ELR (cell line): ENCODE measurements around the gene TOMM34.
A peak's percentile ranks its signal among the peaks of the same experiment; 100 is the strongest.

ENCODE experiments used
- DNase-seq: peaks from one replicate; pipeline ENCODE4 v3.0.0-alpha.2; 2015; ENCODE audit warnings: low read depth

The TOMM34 gene

DNA sequence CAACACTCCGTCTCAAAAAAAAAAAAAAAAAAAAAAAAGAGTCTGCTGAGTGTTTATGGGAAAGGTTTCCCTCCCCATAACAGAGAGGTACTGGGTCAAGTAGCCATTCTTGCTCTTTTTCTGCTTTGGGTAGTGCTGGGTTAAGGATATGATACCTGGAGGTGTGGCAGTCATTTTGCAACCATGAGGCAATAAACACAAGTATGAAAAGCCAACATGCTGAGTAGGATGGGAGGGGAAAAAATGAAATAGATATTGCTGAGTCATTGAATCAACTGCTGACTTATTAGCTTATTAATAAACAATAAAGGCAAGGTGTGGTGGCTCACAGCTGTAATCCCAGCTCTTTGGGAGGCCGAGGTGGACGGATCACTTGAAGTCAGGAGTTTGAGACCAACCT, 2.3 kb upstream of the TOMM34 start:
- DNase-seq, result peak; percentile 34

- peak; percentile 96 for DNase-seq
Measured at GRCh38 chr20:44961870-44962267, 1.7 kb upstream of the TOMM34 start.

- DNase-seq, result peak; percentile 44
Measured at GRCh38 chr20:44961011-44961869, 1.0 kb upstream of the TOMM34 start.

DNA sequence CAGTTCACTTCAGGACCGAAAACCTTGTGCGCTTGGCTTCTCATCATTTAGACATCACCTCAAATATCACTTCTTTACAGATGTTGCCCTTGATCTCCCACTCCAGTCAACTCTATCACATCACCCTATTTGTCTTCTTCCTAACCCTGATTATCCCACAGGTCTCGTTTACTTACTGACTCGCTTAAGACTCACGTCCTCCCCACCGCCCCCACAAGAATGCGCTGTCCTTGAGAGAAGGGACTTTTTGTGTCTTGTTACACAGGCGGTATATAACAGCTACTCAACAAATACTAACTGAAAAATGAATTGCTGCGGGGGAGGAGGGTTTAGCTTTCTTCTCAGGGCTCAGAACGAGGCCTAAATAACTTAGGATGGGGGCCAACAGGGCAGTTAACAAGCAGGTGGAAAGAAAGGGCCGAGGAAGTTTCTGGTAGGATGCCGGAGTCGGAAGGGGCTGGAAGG, 527 bp downstream of the TOMM34 start:
- peak; percentile 90 for DNase-seq

DNA sequence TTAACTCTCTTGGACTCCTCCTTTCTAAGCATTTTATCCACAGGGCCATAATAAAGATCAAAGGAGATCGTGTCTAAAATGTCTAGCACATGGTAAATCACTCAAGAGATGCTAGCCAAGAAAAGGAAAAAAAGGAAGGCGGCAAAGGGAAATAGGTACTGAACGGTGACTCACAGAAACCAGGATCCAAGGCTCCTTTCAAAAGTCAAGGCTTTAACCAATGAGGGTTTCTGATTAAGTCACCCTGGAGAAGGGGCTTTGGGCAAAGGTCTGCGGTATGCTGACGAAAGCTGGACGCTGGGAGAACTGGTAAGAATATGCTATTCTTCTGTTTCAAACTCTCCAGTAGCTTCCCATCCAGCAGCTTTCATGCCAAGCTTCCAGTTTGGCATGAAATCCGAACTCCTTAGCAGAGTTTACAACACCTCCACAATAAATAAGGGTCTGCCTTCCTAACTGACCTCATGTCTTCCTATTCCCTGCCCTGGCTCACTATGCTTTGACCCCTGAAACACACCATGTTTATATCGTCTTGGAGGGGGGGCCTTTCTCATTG, 1.0 kb downstream of the TOMM34 start:
- DNase-seq, result peak; percentile 75

DNA sequence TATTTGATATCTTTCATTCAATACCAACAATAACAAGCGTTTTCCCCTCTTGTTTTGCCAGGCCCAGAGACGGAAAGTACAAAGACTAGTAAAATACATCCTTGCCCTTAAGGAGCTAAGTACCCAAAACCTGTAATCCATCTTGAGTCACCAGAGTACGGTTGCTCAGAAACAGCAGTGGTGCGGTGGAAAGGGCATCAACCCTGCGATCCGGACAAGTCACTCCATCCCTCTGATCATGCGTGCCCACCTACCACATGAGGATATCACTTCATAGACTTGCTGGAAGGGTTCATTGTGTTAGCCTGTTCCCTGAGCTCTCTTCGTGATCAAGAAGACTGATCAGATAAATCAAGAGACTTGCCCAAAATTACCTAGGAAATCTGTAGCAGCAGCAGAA, 1.9 kb downstream of the TOMM34 start:
- no peak for DNase-seq

- no peak for DNase-seq
Measured at GRCh38 chr20:44956410-44956809, 3.8 kb downstream of the TOMM34 start.

GRCh38 chr20:44955270-44955669, 4.9 kb downstream of the TOMM34 start:
- no peak for DNase-seq

- no peak for DNase-seq
Measured at GRCh38 chr20:44954211-44954610, 6.0 kb downstream of the TOMM34 start.

GRCh38 chr20:44952731-44953130, 7.5 kb downstream of the TOMM34 start:
- no peak for DNase-seq

DNA sequence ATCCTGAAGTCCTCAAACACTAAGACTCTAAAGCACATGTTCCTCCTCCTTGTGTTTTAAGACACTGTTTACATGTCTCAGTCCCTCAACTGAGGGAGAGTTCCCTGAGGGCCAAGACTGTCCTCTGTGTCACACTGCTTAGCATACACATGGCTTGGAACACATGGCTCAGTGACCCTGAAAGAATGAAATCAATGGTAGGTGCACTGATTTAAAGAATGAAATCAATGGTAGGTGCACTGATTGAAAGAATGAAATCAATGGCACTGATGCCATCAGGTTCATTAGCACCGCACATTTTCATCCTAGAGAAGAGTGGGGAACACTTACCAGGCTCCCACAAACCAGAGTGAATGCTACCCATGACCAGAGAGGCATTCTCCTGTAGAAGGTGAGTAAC, 9.8 kb downstream of the TOMM34 start:
- DNase-seq, result no peak

DNA sequence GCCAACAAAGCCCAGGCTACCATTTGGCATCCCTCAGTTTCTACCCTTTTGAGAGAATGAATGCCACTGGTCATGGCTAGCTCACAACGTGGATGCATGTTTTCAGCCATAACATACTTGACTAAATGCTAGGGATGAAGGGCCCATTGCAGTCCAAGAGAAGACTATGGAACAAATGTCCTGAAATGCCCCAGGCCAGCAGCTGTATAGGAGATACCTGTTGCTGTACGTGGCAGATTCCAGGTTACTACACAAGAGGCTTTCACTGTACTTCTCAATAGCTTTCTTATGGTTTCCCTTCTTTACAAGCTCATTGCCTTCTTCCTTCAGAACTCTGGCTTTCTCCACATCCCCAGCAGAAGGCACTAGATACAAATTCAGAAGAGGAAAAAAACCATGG, 11.7 kb downstream of the TOMM34 start:
- no peak for DNase-seq

DNA sequence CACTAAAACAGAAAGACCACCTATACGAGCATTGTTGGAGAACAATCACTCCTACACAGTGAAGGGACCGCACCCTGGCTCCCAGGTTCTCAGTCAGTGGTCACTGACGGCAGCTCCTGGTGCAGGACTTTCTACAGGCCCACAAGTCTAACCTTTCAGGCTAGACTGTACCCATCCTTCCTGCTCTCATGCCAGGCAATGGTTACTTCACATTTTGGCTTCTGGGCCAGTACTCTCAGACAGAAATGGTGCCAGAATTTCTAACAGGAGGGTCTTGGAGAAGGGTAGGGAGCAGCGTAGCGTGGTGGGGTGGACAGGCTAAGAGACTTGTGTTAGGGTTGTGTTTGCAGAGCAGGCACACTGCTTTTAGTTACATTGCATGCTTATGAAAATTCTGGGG, 12.1 kb downstream of the TOMM34 start:
- no peak for DNase-seq

DNA sequence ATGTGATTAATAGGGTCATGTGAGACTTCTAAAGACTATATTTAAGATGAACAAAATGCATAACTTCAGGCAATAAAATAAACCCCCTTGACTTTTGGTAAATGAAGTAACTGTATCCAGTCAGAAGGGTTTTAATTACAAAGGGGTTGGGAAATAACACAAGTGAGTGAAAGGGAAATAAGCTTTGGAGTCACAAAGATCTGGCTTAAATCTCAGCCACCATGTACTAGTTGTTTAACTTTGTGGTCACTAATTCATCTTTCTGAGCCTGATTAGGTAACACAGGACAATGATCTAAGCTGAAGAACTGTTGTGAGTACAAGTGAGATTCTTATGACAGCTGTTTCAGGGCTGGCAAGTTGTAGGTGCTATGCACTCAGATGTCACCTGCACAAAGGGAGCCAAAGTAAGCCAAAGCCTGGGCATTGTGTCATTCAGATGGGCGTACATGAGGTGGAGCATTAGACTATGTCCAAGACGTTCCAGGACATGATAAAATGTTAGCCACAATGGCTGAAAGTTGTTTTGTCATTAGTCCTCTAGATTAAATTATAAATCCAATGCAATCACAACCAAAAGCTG, 13.8 kb downstream of the TOMM34 start:
- no peak for DNase-seq

- DNase-seq, result no peak
Measured at GRCh38 chr20:44945261-44945660, 14.9 kb downstream of the TOMM34 start.

- DNase-seq, result no peak
Measured at GRCh38 chr20:44943828-44944227, 16.4 kb downstream of the TOMM34 start.

- DNase-seq, result peak; percentile 28
Measured at GRCh38 chr20:44942264-44942973, 17.8 kb downstream of the TOMM34 start.

DNA sequence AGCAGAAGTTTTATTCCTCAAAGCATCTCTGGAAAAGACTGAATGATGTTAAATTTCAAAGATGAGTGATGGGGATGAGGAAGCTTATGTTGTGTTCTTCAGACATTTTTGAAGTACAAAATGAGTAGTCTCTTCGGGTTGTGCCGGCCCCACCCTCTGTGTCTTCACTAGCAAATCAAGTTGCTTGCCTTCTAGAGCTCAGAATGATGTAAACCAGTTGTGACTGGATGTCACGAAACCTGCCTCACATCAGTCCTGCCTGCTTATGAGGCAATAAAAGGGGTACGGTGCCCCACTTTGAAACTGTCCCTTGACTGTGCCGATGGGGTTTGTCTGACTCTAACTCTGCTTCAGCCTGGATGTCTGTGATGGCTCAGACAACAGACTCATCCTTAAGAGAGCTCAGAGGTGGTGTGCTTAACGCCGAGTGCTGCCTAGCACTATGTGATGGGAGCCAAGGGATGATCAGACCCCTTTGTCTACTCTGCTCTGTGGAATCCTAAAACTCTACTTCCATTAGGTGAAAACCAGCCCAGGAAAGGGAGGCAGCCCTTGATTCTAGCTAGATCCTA, 19.0 kb downstream of the TOMM34 start:
- no peak for DNase-seq

GRCh38 chr20:44938637-44939036, 21.6 kb downstream of the TOMM34 start:
- peak; percentile 17 for DNase-seq

DNA sequence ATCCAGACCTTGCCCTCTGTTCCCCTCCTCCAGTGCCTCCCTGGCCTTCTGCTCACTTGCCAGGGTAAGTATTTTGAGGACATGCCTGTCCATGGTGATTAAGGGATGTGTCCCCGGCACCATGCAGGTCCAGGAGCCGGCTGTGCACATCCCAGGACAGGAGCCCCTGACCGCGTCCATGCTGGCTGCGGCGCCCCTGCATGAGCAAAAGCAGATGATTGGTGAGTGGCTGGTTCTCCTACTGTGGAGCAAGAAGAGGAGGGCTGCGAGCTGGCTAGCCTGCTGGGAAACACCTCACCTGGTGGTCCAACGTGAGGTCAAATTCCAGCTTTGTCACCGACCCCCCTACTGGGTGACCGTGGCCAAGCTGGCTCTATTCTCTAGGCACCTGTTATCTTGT, 23.7 kb downstream of the TOMM34 start:
- DNase-seq, result no peak

- no peak for DNase-seq
Measured at GRCh38 chr20:44932916-44933315, 27.3 kb downstream of the TOMM34 start.

DNA sequence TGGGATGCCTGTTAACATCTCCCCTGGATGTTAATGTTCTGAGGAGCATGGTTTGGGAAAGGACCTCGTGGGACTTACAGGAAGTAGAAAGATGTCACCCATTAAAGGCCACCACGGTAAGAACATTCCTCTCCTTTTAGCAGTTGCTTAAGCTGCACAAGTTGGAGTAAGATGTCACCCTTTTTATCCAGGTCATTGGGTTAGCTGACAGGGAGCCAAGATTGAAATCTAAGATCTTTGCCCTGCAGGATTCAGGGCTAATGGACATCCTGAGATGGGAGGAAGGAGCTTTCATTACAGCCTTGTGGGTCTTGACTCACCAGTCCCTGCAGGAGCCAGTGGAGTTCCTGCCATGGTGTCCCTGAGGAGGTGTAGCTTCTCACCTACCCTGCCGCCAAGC, 28.3 kb downstream of the TOMM34 start:
- no peak for DNase-seq
